ENCODE results near the gene VCX3B.

The VCX3B gene

GRCh38 chrX:8504451-8504850, 39.8 kb downstream of the VCX3B start:
- TF ChIP-seq, protein P1, sequence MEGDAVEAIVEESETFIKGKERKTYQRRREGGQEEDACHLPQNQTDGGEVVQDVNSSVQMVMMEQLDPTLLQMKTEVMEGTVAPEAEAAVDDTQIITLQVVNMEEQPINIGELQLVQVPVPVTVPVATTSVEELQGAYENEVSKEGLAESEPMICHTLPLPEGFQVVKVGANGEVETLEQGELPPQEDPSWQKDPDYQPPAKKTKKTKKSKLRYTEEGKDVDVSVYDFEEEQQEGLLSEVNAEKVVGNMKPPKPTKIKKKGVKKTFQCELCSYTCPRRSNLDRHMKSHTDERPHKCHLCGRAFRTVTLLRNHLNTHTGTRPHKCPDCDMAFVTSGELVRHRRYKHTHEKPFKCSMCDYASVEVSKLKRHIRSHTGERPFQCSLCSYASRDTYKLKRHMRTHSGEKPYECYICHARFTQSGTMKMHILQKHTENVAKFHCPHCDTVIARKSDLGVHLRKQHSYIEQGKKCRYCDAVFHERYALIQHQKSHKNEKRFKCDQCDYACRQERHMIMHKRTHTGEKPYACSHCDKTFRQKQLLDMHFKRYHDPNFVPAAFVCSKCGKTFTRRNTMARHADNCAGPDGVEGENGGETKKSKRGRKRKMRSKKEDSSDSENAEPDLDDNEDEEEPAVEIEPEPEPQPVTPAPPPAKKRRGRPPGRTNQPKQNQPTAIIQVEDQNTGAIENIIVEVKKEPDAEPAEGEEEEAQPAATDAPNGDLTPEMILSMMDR (IDR thresholded peaks at IDR 0.05; ENCODE audit: low read depth, low read length), result no peak

More at GRCh38 chrX:8504451-8504850, 39.8 kb downstream of the VCX3B start:
- no peak overlapping the region for H3K4me3 ChIP-seq (ENCODE audit: low read depth, low read length)
